Gastroesophageal sphincter (tissue), 4 donors: ENCODE data around the gene GPS1. TPM values are rescaled to one million over a fixed set of nuclear protein-coding genes. Genes with fewer than 3 reads are reported as not detected.

Experiments
- ATAC-seq: fragments of 150-250 bp; one replicate; pipeline ENCODE4 v1.9.1; 2016; ENCODE audit warnings: mild to moderate bottlenecking, moderate library complexity
- H3K27ac ChIP-seq, 4 donors: fragments of 200-600 bp; sonication (generic) in 3 of 4; 1 replicate in 3 of 4; 2 replicates in 1 of 4; pipeline ENCODE4 v1.5.1; 2016 to 2019
- H3K27me3 ChIP-seq: fragments of 200-600 bp; sonication (generic); one replicate; pipeline ENCODE4 v1.5.1; 2019
- H3K36me3 ChIP-seq, 2 donors: fragments of 200-600 bp; sonication (generic); one replicate each; pipeline ENCODE4 v1.5.1; 2019; ENCODE audit warnings: control low read depth in 1 of 2
- H3K4me1 ChIP-seq, 3 donors: fragments of 200-600 bp; sonication (generic); 1 replicate in 2 of 3; 2 replicates in 1 of 3; pipeline ENCODE4 v1.5.1; 2016 to 2019; ENCODE audit warnings: control low read depth in 2 of 3
- H3K4me3 ChIP-seq, 2 donors: fragments of 200-600 bp; sonication (generic); one replicate each; pipeline ENCODE4 v1.5.1; 2019; ENCODE audit warnings: mild to moderate bottlenecking in 1 of 2, moderate library complexity in 1 of 2
- H3K9me3 ChIP-seq, 3 donors: fragments of 200-600 bp; sonication (generic); one replicate each; pipeline ENCODE4 v1.5.1; 2017 to 2019; ENCODE audit warnings: control low read depth in 2 of 3
- CTCF ChIP-seq, 4 experiments: fragments of 200-600 bp in 2 of 4; fragments of 450-650 bp in 2 of 4; sonication (generic) in 1 of 4; IDR thresholded peaks; one replicate each; pipeline ENCODE4 v1.5.1; 2017 to 2019; ENCODE audit warnings: antibody characterized with exemption in 4 of 4, mild to moderate bottlenecking in 2 of 4, moderate library complexity in 2 of 4
- EP300 ChIP-seq: sonication (generic); formaldehyde crosslinking; IDR thresholded peaks from one replicate; pipeline ENCODE4 v1.6.1; 2017; ENCODE audit warnings: antibody characterized with exemption, mild to moderate bottlenecking
- POLR2A ChIP-seq, 2 donors: fragments of 450-650 bp; IDR thresholded peaks; one replicate each; pipeline ENCODE4 v1.6.1; 2017; ENCODE audit warnings: antibody characterized with exemption in 2 of 2, mild to moderate bottlenecking in 2 of 2, moderate library complexity in 1 of 2
- POLR2AphosphoS5 ChIP-seq: sonication (generic); formaldehyde crosslinking; IDR thresholded peaks from one replicate; pipeline ENCODE4 v1.6.1; 2017; ENCODE audit warnings: antibody characterized with exemption
- WGBS, 2 donors: methylation state at CpG; one replicate each; pipeline ENCODE4 v1.1.5; 2018; ENCODE audit warnings: low coverage in 1 of 2; 5-methylcytosine and 5-hydroxymethylcytosine counted together
- total RNA-seq, 4 donors: library from RNA; depleted of rRNA; stranded (reverse); fragments of >200 nt; gene quantifications; one replicate each; pipeline ENCODE4 v1.1.0, GENCODE V29; 2016

The GPS1 gene
- total RNA-seq, 4 donors from 2014 or later: 69.3 to 103 (median 77.2) TPM

- H3K4me3 ChIP-seq: peak overlapping the region in 1 of 2 donors; percentile 94
- no peaks in the 10 kb centered on the region for H3K27me3 ChIP-seq
- 43% methylated on average over 7 of the region's 25 CpGs; no CpG with 5 or more reads in 1 of the 2 donors for WGBS, 2 donors
- peak overlapping the region in 2 of 4 donors; percentile 82 to 85 for H3K27ac ChIP-seq
- H3K4me1 ChIP-seq: peaks cover 0 to 49% (median 25%) of the 10 kb centered on the region in 3 donors
- ATAC-seq: no peak
- no peaks in the 10 kb centered on the region for H3K9me3 ChIP-seq
- TF ChIP-seq CTCF (IDR thresholded peaks at IDR 0.05) (peak in 3 of 4 experiments; percentile 73 to 78 (median 77)), POLR2AphosphoS5 (no peak)
- H3K36me3 ChIP-seq: peaks cover 0 to 32% of the 10 kb centered on the region in 2 donors
Measured at GRCh38 chr17:82021107-82021899, 30.4 kb upstream of the GPS1 start.

GRCh38 chr17:82021900-82022309 lies 29.8 kb upstream of the GPS1 start:
- Histone ChIP-seq H3K4me1 (peaks cover 0 to 49% (median 25%) of the 10 kb centered on the region in 3 donors), H3K27ac (peak overlapping the region in 3 of 4 donors; percentile 82 to 85 (median 82)), H3K36me3 (peaks cover 0 to 36% of the 10 kb centered on the region in 2 donors), H3K27me3 (no peaks in the 10 kb centered on the region), H3K9me3 (no peaks in the 10 kb centered on the region), H3K4me3 (peak overlapping the region; percentile 68 to 94)
- no peak for ATAC-seq
- TF ChIP-seq POLR2AphosphoS5 (no peak), EP300 (no peak), POLR2A (IDR thresholded peaks at IDR 0.05) (no peak), CTCF (IDR thresholded peaks at IDR 0.05) (no peak)
- 20% methylated on average over 2 of the region's 10 CpGs; no CpG with 5 or more reads in 1 of the 2 donors for WGBS, 2 donors

GRCh38 chr17:82022310-82022980 lies 29.3 kb upstream of the GPS1 start, which contains the start of gene CENPX:
TSS of gene CENPX (minus strand) at chr17:82022878. CDS start at chr17:82022861, 17 bp downstream.
- Histone ChIP-seq H3K36me3 (peaks cover 0 to 36% of the 10 kb centered on the region in 2 donors), H3K9me3 (no peaks in the 10 kb centered on the region), H3K4me1 (peaks cover 0 to 49% (median 25%) of the 10 kb centered on the region in 3 donors), H3K27ac (peak within 1 kb of the TSS in 3 of 4 donors; percentile 82 to 85 (median 82)), H3K27me3 (no peaks in the 10 kb centered on the region), H3K4me3 (peak within 1 kb of the TSS; percentile 68 to 94)
- peak; percentile 53 to 68 for TF ChIP-seq POLR2A (IDR thresholded peaks at IDR 0.05)
- peak; percentile 29 for TF ChIP-seq POLR2AphosphoS5
- no peak for TF ChIP-seq EP300
- TF ChIP-seq CTCF (IDR thresholded peaks at IDR 0.05): peak in 1 of 4 experiments; percentile 17
- no peak for ATAC-seq
- 0% methylated on average over 2 of the region's 64 CpGs; no CpG with 5 or more reads in 1 of the 2 donors for WGBS, 2 donors

GRCh38 chr17:82022981-82023446 lies 28.7 kb upstream of the GPS1 start, which contains the start of gene LRRC45:
TSS of gene LRRC45 (plus strand) at chr17:82023305. CDS start at chr17:82023644, 339 bp downstream.
- peak; percentile 97 for ATAC-seq
- H3K4me1 ChIP-seq: peaks cover 0 to 49% (median 25%) of the 10 kb centered on the region in 3 donors
- peaks cover 0 to 36% of the 10 kb centered on the region in 2 donors for H3K36me3 ChIP-seq
- H3K27ac ChIP-seq: peak within 1 kb of the TSS in 3 of 4 donors; percentile 82 to 85 (median 82)
- TF ChIP-seq CTCF (IDR thresholded peaks at IDR 0.05): no peak
- no peak for TF ChIP-seq POLR2AphosphoS5
- no peak for TF ChIP-seq EP300
- TF ChIP-seq POLR2A (IDR thresholded peaks at IDR 0.05): no peak
- no peaks in the 10 kb centered on the region for H3K27me3 ChIP-seq
- WGBS, 2 donors: no CpG with 5 or more reads among the region's 42 CpGs
- no peaks in the 10 kb centered on the region for H3K9me3 ChIP-seq
- peak within 1 kb of the TSS; percentile 68 to 94 for H3K4me3 ChIP-seq
